HG03439 (cell line): ENCODE measurements around the gene CTBP1.

Source experiments
- ATAC-seq: cut with Tn5 transposase; IDR thresholded peaks from one replicate; pipeline ENCODE4 v1.9.1; 2021; ENCODE audit warnings: mild to moderate bottlenecking, moderate library complexity; ENCODE audit not compliant: unreplicated experiment

The CTBP1 gene

GRCh38 chr4:1164444-1164843, 84.5 kb downstream of the CTBP1 start:
- ATAC-seq: no peak

GRCh38 chr4:1164040-1164439, 84.9 kb downstream of the CTBP1 start:
- ATAC-seq: no peak
